NCI-H2227 (cell line): Measurements from ENCODE around the gene CMTM5.
"Not testable (repeated sequence)": the region's sequence is repeated elsewhere in the genome, so short reads cannot be mapped to it uniquely, and the experiment has no call there.

Source experiments
- DNase-seq: peaks from one replicate; lab custom pipeline; 2025; ENCODE audit not compliant: unreplicated experiment; lab: John Stamatoyannopoulos, UW

CMTM5 gene

DNA sequence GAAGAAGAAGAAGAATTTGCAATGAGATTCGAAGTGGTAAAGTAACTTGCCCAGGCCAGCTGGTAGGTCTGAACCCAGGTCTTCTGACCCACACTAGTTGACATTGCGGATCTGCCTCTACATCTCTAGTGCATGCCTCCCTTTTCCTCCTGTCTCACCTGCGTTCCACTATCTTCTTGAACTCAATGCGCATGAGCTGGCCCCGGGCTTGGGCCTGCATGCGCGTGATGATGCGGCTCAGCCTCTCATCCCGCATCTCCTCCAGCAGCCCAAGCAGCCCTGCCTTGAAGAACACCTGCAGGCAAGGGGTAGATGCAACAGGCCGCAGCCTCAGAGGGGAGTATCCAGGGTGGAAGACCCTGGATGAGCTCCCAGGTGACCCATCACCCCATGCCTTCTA, 19.3 kb downstream of the CMTM5 start:
- no peak for DNase-seq

DNA sequence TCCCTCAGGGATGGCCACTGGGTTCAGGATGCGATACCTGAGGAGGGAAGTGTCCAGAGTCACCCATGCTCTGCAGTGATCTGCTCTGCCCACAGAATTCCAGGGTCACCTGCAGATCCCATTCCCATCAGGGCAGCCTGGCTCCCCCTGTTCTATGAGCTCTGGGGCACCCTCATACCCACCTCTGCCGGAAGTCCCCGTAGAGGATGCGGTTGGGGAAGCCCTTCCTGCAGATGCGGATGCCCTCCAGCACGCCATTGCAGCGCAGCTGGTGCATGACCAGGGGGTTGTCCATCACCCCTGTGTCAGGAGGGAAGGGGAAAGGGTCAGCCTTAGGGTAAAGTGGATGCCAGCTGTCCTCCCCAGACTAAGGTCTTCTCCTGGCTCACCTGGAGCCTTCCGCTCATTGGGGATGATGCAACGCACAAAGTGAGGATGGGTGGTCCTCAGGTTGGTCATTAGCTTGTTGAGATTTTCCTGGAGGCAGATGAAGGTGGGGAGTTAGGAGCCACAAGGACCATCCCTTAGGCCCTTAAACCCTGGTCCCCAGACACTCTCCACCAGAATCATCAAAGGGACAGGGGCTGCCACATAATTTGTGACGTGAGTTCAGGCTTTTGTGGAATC, 20.0 kb downstream of the CMTM5 start:
- DNase-seq: no peak

DNA sequence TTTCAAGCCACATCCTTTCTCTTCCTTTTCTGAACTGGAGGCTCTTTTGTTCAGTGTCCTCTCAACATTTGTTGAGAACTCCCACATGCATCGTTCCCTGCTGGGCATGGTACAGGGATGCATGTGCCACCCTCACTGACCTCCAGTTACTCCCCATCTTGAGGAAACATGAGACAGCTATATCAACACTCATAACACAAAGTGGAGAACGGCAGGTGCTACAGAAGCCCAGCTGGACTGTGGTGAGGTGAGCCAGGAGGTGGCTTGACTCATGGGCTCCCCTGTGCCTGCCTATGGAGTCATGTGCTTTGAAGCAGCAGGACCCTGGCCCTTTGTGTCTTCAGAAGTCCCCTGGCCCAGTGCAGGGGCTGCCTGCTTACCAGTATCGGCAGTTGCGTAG, 21.5 kb downstream of the CMTM5 start:
- no peak for DNase-seq

DNA sequence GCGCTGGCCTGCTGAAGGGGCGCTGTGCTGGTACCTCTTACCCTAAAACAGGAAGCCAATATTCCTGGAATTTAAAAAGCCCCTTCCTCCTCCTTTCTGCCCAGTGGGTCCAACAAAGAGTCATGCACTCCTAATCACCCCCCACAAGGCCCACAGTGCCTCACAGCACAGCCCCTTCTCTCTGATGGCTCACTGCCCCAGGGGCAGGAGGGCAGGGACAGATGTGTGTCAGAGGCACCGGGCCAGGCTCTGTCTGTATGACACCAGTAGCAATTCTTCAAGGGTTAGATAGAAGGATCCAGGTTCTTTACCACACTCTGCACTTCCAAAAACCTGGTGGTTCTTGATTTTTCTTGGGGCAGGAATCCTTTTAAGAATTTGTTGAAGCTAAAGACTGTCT, 22.3 kb downstream of the CMTM5 start:
- no peak for DNase-seq

DNA sequence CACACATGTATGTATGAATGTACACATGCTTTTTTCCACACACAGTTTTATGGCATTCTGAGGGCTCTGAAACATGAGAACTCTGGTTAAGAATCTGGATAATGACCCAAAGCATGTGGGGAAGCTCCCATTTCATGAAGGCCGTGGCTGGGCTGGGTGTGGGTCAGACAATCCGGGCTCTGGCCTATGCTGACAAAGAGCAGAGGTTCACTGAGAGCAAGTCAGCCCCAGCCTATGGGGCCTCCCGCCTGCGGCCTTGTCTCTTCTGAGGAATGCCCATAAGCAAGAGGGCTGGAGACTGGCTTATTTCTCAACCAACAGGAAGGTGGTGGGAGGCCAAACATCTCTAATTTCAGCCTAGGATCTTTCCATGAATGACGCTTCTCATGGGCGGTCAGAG, 22.7 kb downstream of the CMTM5 start:
- DNase-seq: no peak

DNA sequence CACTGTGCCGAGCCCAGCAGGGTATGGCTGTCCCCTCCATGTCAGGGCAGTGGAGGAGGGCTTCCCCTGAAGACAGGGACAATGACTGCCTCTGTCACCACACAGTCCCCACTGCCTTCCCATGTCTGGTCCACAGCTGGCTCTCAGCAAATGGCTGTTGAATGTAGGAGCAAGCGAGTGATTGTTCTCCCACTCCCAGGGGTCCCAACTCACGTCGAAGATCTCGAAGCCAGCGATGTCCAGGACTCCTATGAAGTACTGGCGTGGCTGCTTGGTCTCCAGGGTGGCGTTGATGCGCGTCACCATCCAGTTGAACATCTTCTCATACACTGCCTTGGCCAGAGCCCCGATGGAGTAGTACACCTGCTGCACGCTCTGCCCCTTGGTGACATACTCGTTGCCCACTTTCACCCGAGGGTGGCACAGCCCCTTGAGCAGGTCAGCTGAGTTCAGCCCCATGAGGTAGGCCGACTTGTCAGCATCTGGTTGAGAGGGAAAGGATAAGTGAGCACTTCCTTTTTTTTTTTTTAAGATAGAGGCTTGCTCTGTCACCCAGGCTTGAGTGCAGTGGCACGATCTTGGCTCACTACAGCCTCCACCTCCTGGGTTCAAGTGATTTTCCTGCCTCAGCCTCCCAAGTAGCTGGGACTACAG, 23.8 kb downstream of the CMTM5 start:
- not testable (repeated sequence) for DNase-seq

DNA sequence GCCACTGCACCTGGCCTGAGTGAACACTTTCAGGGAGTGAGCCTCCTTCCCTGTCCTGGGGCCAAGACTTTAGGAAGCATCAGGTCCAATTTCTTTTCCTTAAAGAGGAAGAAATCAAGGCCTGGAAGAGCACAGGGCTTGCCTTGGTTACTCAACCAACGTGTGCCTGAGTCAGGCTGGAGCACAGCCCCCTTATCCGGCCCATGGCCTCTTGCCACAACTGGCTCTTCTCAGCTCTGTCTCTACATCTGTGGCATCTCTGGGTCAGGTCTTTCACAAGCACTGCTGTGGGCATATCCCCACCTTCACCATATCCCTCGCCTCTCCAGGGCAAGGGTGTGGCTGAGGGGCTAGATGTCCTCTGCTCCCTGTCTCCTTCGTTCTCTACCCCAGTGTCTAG, 24.4 kb downstream of the CMTM5 start:
- DNase-seq: no peak

DNA sequence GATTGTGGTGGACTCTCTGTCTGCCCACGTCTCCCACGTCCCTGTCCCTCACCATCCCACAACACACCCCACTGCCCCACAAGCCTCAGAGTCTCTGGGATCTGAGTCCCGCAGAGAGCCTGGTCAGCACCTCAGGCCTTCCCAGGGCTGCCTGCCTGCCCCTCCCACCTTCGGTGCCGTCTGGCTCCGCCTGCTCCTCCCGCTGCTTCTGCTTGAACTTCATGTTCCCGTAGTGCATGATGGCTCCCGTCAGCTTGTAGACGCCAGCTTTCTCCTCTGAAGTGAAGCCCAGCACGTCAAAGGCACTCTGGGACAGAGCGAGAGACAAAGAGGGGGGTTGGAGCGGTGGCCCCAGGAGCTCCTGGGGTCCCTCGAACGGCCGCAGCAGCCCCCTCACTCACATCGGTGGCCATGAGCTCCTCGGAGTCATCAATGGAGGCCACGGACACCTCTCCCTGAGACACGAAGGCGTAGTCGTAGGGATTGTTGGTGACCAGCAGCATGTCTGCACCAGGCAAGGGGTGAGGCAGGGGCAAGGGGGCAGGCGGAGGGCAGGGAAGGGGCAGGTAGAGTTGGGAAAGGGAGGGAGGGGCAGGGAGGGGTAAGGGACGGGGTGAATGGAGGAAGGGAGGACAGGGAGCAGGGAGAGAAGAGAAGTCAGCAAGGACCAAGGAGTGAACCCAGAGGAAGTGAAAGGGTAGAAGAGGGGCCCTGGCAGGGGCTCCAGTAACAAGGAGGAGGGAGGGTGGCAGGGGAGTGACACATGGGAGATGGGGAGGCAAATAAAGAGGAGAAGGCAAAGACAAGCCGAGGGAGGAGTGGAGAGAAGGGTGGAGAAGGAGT, 25.7 kb downstream of the CMTM5 start:
- no peak for DNase-seq

DNA sequence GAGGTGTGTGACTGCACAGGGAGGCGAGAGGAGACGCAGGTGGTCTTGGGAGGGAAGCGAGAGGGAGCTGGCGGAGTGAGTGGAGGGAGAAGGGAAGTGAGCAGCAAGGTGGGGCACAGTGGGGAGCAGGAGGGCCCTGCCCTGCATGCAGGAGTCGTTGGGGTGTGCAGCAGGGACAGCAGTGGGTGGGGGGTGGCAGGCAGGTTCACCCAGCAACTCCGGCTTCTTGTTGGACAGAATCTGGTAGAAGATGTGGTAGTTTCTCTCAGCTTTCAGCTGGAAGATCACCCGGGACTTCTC, 26.2 kb downstream of the CMTM5 start:
- DNase-seq: no peak

DNA sequence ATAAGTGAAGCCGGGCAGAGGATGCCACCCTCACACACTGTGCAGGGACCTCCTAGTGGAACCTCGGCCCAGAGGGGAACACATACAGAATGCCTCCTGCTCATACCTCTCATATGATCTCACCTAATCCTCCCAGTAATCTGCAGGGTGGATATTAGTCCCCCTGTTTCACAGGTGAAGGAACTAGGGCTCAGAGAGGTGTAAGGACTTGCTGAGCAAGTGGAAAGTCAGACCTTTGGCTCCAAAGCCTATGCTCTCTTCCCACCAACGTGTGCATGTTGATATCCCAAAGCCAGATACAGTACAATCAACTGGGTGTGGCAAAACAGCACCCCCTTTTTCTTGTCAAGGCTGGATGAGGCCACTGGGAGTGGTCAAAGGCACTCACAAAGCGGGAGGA, 27.1 kb downstream of the CMTM5 start:
- DNase-seq: no peak

DNA sequence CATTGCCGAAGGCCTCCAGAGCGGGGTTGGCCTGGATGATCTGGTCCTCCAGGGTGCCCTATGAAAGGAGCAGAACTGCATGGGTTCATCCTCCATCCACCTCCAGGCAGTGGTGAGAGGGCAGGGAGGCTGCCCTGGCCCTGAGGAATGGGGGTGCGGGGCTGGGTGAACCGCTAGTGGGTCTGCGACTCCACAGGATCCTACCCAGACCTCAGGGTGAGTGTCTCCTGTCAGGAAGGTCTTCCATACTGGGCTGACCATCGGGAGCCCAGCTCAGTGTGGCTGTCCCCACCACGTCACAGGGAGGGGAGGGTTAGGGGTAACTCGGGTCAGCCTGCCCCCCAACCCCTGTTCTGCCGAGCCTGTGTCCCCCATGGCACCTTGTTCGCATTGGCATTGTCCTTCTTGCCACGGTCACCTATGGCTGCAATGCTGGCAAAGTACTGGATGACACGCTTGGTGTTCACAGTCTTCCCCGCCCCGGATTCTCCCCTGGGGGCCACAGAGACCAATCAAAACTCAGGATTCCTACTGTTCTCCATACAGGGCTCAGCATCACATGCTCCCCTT, 27.6 kb downstream of the CMTM5 start:
- DNase-seq: no peak

DNA sequence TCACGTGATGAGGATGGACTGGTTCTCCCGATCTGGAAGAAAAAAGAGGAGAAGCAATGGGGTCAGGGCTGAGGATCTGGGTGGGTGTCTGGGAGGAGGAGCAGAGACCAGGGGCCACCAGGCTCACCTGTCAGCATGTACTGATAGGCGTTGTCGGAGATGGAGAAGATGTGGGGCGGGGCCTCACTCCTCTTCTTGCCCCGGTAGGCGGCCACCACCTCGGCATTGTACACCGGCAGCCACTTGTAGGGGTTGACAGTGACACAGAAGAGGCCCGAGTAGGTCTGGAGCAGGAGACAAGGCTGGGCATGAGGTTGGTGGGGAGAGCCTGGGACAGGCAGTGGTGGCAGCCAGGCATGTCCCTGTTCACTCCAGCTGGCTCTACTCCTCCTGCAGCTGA, 28.2 kb downstream of the CMTM5 start:
- DNase-seq: no peak

DNA sequence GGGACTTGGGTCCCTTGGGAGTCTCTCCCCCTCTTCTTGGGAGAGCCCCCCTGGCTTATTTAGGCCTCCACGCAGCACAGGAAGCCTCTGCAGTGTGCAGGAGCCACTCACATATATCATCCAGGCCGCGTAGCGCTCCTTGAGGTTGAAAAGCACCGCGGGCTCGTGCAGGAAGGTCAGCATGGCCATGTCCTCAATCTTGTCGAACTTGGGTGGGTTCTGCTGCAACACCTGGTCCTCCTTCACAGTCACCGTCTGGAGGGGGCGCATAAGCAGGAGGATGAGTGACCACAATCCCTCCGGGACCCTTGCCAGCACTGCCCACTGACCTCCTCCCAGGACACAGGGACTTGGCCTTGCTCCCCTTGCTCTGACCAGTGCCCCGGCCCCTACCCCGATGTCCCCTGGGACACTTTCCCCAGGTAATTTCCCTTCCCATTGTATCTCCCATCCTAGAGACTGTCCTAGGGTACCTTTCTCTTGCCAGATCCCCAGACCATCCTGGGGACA, 28.7 kb downstream of the CMTM5 start:
- no peak for DNase-seq

DNA sequence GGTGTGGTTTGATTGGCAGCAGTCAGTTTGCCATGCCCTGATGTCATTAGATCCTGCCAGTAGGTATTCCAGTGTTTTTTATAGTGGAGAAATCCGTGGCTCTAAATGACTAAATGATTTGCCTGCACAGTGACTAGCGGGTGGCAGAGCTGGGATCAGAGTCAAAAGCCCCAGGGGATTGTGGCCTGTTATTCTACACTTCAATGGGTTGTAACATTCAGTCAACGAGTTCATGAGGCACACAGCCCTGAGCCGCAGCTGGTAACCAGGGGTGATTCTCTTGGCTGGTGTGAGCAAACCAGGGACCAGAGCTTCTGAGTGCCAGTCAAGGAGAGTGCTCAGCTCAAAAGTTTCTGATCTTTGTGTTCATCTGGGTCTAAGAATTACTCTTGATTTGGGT, 29.4 kb downstream of the CMTM5 start:
- DNase-seq: no peak

DNA sequence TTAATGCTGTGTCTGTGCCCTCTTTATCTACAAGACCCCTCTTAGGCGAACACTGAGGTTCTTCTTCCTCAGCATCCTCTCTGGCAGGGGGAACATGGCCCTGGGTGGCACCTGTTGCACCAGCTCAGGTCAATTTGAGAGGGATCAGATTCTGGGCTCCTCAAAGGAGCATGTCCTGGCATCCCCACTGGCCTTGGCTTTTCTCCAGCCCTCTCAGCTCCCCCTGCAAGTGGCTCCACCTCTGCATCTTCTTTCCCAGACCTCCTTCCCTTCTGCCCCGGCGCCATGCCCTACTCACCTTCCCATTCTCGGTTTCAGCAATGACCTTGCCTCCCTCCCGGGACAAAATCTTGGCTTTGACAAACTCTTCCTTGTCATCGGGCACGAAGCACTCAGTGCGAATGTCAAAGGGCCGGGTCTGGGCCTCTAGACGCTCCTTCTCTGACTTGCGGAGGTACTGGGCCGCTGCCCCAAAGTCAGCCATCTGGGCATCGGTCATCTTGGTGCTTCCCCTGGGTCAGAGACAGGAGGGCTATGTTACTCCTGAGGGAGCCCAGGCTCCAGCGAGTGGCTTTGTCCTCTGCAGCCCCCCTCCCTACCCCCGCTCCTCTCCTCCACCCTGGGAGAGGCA, 30.0 kb downstream of the CMTM5 start:
- DNase-seq: no peak

DNA sequence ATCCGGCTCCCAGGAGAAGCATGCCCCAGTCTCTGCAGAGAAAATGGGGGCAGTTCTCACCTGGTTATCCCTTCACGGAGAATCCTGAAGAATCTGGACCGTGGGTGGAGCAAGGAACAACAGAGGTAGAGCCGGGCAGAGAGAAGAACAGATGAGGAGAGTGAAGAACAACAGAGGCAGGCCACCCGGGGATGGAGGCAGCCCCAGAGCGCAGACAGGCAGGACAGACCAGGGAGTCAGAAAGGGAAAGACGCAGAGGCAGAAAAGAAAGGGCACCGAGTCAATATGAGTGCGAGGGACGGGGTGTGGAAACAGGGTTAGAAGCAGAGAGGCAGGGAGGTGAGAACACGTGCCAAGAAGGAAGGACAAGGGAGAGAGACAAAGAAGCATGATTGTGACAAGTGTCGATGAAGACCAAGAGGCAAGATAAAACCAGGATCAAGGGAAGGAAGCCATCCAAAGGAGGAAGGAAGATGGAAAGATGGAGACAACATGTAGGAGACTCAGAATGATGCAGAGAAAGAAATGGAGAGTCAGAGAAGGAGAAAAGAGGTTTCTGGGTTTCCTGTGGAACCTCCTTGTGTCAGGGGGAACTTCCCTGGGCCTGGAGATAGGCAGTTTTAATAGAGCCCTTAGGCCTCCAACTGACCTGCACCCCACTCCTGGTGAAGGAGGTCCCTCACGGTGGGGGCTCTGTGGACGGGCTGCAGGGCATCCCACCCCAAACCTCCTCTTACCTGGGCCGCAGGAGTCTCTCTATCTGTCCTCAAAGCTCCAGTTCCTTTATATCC, 30.9 kb downstream of the CMTM5 start, which contains the start of gene MYH6:
Gene MYH6 (minus strand): TSS at position 758 of the 791 bp plus-strand sequence. CDS start 1,050 bp downstream, outside the sequence.
- DNase-seq: no peak

DNA sequence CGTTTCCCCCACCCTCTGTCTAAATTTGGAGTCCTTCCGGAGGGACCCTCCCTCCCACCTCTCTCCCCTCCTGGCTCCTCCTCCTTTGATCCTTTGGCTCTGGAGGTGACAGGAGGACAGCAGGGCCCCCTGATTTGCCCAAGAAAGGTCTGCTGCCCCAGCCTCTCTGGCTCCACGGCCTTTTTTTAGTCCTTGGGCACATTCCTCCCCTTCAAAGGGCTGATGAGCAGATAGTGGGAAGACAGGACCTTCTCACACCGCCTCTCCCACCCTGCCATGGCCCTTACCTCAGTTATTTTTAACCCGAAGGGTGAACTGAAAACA, 31.4 kb downstream of the CMTM5 start:
- no peak for DNase-seq

DNA sequence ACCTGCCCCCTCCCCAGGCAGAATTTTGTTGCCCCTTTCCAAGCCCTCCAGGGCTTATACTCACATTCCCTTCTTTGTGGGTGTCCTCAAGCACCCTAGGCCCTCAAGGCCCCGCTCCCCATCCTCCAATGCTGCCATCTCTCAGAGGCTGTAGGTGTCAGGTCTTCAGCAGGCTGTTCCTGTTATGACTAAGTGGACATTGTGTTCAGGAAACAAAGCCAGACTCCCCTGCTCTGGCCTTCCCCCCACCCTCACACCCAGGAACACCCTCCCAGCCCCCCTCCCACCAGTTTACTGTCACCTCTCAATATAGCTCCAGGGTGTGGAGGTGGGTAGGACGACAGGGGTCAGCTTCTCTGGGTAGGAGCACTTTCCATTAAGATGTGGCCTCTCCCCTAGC, 32.6 kb downstream of the CMTM5 start:
- DNase-seq: no peak

DNA sequence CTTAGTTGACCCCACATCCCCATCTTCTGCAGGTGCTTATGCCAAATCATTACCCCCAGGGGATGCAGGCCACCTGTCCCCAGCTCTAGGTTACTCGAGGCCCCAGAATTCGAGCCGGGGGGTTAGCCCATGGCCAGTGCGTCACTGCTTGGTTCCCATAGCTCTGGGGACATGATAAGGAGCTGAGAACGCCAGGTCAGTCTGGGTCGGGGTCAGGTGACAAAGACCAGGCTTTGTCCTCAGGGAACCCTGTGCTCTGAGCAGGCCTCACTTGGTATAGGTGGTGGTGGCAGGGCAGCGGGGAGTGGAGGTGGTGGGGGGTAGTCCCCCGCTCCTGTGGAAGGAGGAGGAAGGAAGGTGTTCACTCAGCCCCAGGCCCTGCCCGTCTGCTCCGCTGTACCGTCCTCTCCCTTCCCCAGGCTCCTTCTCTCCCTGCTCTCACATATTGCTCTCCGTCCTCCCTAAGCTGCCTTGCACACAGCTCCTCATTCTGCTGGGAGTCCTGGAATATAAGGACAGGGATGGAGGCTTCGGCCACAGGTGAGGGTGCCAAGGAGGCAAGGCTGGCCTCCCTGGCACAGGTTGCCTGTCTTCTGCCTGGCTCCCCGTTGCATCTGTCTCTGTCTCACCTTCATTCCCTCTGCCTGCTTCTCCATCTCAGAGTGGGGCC, 33.3 kb downstream of the CMTM5 start:
- no peak for DNase-seq
